GM11168 (cell line): ENCODE measurements around the gene SIDT1.

Source experiments
- in situ Hi-C: fragments of 300-500 bp; cut with MboI; formaldehyde crosslinking; loops from one replicate; pipeline ENCODE4 v1.12.0; 2022; ENCODE audit warnings: low sequenced_read_pairs; ENCODE audit not compliant: unreplicated experiment

SIDT1 gene

DNA sequence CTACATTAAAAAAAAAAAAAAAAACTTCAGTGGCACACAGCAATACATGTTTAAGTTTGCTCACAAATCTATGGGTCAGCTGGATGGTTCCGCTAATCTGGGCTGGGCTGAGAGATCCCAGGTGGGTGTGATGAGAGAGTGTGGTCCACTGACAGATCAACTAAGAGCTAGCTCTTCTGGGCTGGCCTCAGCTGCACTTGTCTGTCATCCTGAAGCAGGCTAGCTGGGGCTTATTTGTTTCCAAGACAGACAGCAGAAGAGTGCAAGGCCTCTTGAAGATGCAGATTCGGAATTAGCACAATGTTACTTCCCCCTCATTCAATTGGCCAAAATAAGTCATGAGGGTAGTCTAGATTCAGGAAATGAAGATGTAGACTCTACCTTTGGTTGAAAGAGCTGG, 56.5 kb downstream of the SIDT1 start:
- in situ Hi-C loops: loop anchor here (10.0 kb wide), 1 partner anchor 256 kb away; no protein-coding TSS in a partner anchor

DNA sequence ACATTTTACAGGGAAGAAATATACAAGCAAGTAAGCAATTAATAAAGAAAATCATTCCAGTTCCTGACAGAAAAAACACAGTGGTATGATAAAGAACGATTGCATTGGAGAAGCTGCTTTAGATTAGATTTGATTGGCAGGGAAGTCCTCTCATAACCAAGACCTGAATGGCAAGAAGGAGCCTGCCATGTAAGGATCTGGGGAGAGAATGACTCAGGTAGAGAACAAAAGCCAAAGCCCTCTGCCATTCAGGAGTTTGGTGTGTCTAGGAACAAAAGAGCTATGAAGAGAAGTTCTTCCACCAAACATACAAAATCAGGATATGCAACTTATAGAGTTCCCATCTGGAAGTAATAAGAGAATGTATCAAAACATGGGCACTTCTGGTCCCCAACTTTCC, 57.6 kb downstream of the SIDT1 start:
- in situ Hi-C loops: loop anchor here (10.0 kb wide), 1 partner anchor 255 kb away; no protein-coding TSS in a partner anchor

DNA sequence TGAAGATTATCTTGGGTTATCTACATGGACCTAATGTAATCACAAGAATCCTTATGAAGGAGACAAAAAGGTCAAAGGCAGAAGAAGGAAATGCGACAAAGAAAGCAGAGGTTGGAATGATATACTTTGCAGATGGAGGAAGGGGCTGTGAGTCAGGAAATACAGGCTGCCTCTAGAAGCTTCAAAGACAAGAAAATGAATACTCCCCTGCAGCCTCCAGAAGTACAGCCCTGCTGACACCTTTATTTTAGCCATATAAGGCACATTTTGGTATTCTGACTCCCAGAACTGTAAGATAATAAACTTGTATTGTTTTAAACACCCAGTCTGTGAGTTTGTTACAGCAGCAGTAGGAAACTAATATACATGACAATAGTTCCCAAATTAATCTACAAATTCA, 58.6 kb downstream of the SIDT1 start:
- in situ Hi-C loops: no loop called here

DNA sequence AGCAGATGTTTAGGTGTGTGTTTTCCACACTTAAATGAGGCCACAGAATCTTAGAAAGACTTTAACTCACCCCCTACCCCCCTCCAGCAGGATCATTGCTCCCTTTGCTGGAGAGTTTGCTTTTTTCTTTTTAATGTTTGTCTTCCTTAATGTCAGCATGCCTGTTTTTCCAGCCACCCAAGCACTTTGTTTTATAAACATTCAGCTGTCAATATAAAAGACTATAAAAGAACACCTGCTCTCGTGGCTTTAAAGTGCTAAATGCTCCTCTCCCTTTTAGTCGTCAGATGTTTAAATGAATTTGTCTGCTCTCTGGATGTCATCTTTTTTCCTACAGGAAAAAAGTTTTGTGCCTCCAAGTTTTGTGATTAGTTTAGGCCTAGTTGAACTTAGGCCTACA, 61.7 kb downstream of the SIDT1 start:
- in situ Hi-C loops: no loop called here

DNA sequence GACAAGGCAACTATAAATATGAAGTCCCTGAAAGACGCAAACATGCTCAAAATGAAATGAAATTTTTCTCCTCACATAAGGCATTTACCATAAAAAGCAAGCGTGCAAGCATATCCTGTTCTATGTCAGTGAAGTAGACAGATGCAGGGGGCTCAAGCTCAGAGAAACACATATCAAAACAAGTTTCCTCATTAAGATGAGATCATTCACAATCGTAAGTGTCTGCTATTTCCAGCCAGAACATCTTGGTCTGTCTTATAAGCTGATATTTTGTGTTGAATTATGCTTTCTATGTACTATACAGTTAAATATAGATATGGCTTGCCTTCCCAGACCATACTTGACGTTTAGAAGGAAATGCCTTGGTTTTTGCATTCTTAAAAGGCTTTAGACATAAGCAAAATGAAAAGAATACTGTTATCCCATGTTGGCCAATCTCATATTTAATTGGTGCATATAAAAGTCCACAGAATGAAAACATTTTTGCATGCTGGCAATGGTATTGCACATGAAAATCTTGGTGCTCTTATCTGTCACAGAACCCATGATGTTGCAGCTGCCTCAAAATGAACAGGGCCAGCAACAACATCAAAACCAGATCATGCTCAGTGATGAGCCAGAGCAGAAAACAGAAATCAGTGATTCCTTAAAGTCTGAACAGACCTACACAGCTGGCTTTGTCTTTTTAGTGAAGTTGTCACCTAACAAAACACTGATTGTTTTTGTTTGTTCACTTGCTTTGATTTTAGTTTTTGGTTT, 65.4 kb downstream of the SIDT1 start:
- in situ Hi-C loops: no loop called here

DNA sequence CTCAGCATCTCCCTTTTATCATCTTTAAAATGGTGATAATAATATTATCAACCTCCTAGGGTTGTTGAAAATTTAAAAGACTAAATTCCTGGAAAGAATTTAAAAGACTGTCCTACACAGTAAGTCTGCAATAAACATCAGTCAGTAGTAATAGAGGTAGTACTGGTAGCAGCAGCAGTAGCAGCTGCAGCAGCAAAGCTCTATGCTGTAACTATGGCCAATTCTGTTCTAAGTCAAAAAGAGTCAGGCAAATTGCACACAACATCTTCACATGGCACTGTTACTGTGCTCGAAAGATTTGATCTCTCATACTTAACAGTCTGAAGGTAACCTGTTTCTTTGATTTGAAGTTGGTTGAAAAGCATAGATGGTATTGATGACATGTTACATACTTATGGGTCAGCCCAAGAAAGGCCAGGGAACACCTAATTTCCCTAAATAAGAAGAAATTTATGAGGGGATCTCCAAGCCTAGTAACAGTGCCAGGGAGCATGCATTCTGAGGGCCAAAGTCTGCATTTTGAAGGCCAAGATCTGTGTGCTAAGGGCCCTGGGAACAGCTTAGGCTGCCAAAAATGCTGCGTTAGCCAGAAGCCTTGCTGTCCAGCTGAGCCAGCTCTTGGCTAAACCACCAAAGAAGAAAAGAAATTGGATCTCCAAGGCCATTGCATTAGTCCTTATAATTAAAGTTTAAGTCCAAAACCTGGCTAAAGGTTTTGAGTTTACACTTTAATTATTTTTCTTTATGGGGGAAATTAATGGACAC, 68.2 kb downstream of the SIDT1 start:
- in situ Hi-C loops: no loop called here

DNA sequence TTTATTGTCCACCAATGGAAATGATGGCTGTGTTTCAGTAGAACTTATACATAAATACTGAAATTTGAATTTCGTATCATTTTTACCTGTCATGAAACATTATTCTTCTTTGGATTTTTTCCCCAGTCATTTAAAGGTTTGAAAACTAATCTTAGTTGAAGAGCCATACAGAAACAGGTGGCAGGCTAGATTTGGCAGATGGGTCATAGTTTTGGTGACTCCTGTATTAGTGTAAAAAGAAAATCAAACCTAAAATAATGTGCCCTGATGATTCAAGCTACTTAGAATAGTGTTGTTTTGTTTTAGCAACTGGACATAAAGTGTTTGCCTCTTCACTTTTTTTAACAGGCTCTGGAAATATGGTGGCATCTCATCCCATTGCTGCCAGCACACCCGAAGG, 68.9 kb downstream of the SIDT1 start:
- in situ Hi-C loops: no loop called here

DNA sequence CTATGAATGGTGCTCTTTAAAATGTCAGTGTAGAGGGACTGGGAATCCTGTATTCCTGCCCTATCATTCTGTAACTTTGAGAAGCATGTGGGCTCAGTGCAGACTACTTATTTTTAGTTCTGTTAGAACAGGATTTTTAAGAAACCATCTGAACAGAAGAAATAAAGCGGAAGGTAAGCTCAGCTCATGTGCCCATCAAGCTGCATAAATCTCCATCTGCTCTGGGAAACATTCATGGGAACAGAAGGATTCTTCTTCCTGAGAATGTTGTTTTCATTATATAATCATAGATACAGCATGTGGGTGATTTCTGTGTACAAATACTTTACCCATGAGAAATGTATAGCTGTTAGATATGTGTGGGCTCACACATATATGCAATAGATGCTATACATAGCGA, 69.9 kb downstream of the SIDT1 start:
- in situ Hi-C loops: no loop called here

DNA sequence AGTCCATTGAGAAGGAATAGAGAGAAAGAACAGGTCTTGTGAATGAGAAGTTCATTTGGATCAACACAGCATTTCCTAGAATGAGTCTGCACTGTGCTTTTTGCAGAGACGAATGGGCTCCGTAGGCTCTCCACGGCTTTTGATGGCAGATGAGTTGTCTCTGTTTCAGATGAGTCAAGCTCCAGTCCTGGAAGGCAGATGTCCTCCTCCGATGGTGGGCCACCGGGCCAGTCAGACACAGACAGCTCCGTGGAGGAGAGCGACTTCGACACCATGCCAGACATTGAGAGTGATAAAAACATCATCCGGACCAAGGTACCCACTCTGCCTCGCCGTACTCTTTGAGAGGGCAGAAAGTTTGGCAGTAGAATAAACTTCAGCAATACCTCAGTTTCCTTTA, 70.5 kb downstream of the SIDT1 start:
- in situ Hi-C loops: no loop called here

DNA sequence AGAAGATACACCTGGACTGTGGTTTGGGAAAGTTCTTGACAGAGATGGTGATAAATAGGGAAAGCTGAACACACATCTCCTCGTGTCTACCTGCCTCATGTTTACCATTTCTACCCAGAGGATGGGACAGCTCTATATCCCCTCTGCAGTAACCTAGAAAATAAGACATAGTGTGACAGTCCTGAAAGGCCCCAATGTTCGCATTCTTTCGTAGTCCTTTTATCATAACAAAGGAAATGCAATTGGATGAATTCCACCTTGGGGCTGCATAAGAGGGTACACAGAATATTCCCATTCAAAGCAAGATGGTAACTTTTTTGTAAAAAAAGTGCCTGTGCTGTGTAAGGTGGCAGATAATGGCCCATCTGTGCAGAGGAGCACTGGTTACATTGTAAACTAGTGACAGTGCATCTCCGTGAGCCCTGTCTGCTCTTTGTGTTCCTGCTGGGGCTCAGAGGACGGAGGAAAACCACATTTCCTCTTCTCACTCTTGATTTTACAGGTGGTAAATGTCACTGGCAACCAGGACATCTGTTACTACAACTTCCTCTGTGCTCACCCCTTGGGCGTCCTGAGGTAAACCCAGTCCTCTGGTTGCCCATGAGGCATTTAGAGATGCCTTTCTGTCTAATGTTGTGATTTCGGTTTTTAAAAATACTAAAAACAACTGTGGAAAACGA, 74.3 kb downstream of the SIDT1 start:
- in situ Hi-C loops: no loop called here

DNA sequence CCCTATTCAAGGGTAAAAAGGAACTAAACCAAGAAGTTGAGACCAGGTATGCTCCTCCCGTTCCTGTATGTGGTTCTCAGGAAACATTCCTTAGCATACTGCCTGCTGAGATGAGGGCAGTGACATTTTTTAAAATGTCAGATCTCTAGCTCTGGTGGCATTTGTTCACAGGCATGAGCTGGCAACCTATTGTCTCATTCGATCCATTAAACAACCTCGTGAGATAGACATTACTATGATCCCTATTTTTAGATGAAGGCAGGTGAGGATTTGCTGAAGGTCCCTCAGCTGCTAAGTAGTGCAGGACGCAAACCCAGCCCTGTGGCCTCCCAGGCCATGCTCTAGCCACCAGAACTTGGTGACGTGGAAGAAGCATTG, 74.9 kb downstream of the SIDT1 start:
- in situ Hi-C loops: no loop called here

DNA sequence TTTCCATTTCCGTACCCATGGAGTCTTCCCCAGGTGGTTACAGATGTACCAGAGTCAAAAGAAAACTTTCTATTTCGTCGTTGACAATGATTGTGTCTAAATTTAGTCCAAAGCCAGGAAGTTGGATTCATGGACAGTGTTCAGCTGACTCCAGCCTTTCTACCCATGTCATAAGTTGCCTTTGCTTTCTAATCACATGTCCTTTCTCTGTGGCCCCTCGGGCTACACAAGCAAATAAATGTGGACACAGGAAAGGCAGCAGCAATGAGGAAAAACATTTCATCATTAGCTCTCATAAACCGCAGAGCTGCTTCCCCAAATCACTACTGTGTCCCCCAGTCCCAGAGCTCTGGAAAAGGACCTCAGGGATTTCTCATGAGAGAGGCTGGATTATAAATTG, 82.0 kb downstream of the SIDT1 start:
- in situ Hi-C loops: no loop called here

DNA sequence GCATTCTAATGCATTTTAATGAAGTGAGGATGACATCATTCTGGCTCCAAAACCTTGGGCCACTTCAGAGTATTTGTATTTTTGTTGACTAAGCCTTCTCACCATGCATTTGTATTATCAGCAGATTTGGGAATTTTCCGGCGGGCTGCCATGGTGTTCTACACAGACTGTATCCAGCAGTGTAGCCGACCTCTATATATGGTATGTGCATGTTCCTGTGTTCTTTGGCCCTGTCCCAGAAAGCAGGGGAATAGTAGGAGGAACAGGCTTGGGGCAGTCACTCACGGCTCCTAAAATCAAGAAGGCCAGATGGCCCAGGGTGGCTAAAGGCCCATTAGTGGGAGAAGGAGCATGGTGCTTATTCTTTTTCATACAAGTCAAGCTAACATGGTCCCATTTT, 83.6 kb downstream of the SIDT1 start:
- in situ Hi-C loops: no loop called here

DNA sequence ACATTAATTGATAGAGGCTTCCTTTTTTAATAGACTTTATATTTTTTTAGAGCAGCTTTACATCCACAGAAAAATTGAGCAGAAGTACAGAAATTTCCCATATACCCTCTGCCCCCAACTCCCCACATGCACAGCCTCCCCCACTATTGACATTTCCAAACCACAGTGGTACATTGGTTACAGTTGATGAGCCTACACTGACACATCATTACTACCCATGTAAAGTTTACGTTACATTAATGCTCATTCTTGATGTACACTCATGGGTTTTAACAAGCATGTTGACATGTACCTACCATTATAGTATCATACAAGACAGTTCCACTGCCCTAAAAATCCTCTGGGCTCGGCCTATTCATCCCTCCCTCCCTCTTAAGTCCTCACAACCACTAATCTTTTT, 85.4 kb downstream of the SIDT1 start:
- in situ Hi-C loops: no loop called here

DNA sequence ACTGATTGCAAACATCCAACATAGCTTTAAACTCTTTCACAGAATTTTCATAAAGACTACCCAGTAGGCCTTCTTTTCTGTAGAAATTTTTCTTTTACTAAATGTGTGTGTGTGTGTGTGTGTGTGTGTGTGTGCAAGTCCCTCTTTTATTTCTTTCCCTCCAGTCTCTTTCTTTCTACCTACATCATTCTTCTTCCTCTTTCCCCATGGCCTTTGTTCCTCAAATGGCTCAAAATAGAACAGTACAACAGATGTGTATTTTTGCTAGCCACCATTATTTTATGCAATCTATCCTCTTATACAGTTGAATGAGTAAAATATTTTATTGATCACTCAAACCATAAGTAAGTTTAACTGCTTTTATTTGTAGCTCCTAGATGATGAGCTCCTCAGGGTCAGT, 87.7 kb downstream of the SIDT1 start:
- in situ Hi-C loops: no loop called here

DNA sequence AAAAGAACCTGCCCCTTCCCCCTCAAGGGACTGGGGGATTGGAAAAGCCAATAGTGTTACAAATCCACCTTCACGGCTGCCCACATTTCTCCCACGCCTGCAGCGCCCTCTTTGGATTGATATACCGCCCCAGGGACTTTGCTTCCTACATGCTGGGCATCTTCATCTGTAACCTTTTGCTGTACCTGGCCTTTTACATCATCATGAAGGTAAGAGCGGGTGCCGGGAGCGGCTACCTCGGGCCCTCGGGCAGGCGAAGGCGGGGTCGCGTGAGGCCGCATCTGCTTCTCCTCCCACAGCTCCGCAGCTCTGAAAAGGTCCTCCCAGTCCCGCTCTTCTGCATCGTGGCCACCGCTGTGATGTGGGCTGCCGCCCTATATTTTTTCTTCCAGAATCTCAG, 91.0 kb downstream of the SIDT1 start:
- in situ Hi-C loops: no loop called here

DNA sequence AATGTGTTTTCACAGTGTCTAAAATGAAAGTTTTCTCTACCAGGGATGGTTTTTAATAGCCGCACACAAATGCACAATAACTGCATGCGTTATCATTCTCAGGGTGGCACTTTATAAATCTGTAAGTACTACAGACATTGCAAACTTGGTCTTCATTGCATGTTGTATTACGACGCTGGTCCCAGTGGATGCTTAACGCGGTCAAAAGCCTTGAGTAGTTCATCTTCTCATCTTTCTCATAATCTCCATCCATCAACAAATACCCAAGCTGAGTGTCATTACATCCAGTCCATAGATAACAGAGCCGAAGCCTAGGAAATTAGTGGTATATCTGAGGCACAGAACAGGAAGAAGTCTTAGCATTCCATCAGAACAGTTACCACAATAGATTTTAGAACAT, 91.5 kb downstream of the SIDT1 start:
- in situ Hi-C loops: no loop called here

DNA sequence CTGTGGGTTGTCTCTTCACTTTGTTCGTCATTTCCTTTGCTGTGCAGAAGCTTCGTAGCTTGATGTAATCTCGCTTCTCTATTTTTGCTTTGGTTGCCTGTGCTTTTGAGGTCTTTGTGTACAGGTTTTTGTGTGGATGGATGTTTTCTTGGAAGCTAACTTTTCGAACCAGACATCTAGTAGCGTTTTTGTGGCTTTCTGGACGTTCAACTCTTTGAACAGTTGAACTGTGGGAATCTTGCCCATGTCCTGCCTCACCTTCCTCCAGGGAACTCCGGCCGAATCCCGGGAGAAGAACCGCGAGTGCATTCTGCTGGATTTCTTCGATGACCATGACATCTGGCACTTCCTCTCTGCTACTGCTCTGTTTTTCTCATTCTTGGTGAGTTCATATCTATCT, 93.5 kb downstream of the SIDT1 start:
- in situ Hi-C loops: no loop called here

DNA sequence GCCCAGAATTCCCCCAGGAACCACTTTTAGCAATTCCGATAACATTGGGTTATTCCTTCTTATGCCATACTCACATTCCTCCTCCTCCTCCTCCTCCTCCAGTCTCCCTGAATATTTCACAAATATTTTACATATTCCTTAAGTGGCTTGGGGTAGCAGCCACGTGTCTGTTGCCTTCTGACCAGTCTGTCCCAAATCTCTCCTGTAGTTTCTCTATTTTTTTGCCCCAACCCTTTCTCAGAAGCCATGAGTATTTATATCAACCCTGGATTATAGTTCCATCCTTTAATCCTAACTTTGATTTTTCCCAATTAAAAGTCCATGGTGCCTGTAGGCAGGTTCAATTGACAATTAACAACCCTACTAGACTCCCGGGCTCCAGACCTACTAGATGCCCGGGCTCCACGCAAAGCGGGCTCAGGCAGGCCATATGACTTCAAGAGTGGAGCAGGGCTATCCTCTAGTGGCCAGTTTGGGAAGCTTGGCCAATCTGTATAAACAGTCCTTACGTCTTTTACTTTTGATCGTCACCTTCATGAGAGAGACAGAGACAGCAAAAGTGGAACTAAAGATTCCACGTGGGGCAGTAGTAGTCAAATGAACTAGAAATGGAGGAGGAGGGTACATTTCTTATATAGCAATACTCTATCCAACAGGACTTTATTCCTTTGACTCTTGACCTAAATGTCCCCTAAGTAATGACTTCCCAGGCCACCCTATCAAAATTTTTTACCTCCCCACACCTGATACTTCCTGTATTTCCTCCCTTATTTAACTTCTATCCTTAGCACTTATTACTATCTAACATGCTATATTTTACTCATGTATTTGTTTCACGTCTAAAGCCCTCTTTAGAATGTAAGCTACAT, 94.4 kb downstream of the SIDT1 start:
- in situ Hi-C loops: no loop called here

DNA sequence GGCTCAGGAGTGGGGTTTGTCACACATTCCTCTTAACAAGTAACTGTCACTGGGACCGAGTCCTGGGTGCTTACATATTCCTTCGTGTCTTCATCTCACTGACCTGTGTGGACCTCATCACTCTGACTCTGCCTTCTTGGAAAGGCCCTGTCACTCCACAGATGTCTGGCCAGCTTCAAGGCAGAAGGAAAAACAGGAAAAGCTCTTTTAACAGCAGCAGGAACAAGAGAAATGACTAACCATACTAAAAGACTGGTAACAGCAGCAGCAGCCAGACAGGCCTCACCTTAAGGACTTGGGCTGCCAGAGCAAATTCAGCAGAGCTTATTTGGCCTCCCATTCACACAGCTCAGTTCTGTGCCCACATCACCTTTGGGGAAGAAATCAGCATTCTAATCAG, 96.0 kb downstream of the SIDT1 start:
- in situ Hi-C loops: no loop called here
